NT2/D1 (cell line): ENCODE data around the gene NPIPB9.
"Not testable (repeated sequence)": the region's sequence is repeated elsewhere in the genome, so short reads cannot be mapped to it uniquely, and the experiment has no call there.

ENCODE experiments used
- YY1 ChIP-seq: IDR thresholded peaks from 2 replicates; pipeline ENCODE4 v1.6.1; 2011; ENCODE audit not compliant: insufficient read length, insufficient read depth
- ZNF274 ChIP-seq: IDR thresholded peaks from 2 replicates; pipeline ENCODE4 v1.6.1; 2011; ENCODE audit warnings: mild to moderate bottlenecking, low read depth, low read length

GRCh38 chr16:28802235-28803019 is 50.8 kb downstream of the NPIPB9 start:
- not testable (repeated sequence) for TF ChIP-seq ZNF274, YY1
